ENCODE measurements around the gene FSTL5. TPM values are rescaled to one million over a fixed set of nuclear protein-coding genes. Genes with fewer than 3 reads are reported as not detected.

Gene FSTL5
- total RNA-seq, 1 donor from 2014 or later, result not detected

DNA sequence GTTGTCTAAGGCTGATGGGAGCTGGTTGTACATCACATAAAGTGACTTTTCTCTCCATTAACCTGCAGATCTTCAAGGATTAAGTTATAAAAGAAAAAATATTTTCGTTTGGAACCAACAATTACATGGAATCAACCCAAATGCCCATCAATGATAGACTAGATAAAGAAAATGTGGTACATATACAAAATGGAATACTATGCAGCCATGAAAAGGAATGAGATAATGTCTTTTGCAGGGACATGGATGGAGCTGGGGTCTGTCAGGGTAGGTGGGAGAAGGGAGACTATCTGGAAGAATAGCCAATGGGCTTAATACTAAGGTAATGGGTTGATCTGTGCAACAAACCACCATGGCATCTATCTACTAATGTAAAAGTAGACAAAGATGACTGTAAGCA is 313.2 kb downstream of the FSTL5 start:
- intact Hi-C loops (cut with micrococcal nuclease), result no loop called here
- Mint-ChIP-seq H3K4me3 (ENCODE audit: low read depth) (no peak overlapping the region), H3K4me1 (ENCODE audit: low read depth) (no peaks in the 10 kb centered on the region)

DNA sequence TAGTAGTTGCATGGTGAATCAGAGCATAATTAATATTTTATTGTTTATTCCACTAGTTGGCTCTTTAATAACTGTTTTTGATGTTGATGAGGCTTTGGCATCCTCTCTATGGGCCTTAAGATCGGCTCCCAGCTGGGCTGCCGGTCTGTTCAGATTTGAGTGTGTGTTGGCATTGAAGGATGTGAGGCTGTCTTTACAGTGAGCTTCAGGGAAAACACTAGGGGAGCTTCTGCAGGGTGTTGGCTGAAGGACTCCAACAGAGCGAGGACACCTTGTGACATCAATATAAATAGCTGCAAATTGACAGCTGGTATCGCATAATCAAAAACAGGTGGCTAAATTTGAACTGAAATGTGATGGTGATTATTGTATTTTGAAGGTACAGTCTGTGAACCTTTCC is 322.0 kb downstream of the FSTL5 start:
- H3K27me3 Mint-ChIP-seq (ENCODE audit: low read depth), result no peaks in the 10 kb centered on the region
- DNase-seq (ENCODE audit: low spot score), result no peak
- peaks cover 7% of the 10 kb centered on the region for H3K9me3 Mint-ChIP-seq
- H3K36me3 Mint-ChIP-seq (ENCODE audit: low read depth), result no peaks in the 10 kb centered on the region
- H3K4me1 Mint-ChIP-seq (ENCODE audit: low read depth), result no peaks in the 10 kb centered on the region
- no peak overlapping the region for H3K4me3 Mint-ChIP-seq (ENCODE audit: low read depth)
- intact Hi-C loops (cut with micrococcal nuclease), result no loop called here
- no peak overlapping the region for H3K27ac Mint-ChIP-seq

More for the DNA sequence above, 313.2 kb downstream of the FSTL5 start:
- Mint-ChIP-seq H3K9me3 (peaks cover 14% of the 10 kb centered on the region), H3K27me3 (ENCODE audit: low read depth) (no peaks in the 10 kb centered on the region), H3K36me3 (ENCODE audit: low read depth) (no peaks in the 10 kb centered on the region), H3K27ac (no peak overlapping the region)
- DNase-seq (ENCODE audit: low spot score), result no peak

DNA sequence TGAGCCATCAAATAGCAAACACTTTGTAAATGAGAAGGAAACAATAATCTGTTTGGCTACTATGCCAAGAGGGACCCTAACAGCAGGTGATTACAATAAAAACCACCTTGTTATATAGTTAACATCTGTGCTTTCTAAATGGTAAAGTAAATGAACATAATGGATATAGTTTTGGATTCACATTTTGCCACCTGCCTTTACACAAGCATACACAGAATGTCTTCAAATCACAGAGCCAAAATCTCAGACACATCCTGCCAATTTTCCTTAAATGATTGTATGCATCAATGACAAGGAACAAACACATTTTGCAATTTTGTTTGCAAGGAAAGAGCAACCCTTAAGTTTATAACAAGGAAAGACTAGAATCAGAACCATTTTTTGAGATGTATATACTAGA is 334.2 kb downstream of the FSTL5 start:
- no peaks in the 10 kb centered on the region for H3K4me1 Mint-ChIP-seq (ENCODE audit: low read depth)
- no peak overlapping the region for H3K27ac Mint-ChIP-seq
- peaks cover 8% of the 10 kb centered on the region for H3K9me3 Mint-ChIP-seq
- intact Hi-C loops (cut with micrococcal nuclease), result no loop called here
- H3K4me3 Mint-ChIP-seq (ENCODE audit: low read depth), result no peak overlapping the region
- H3K27me3 Mint-ChIP-seq (ENCODE audit: low read depth), result no peaks in the 10 kb centered on the region
- no peaks in the 10 kb centered on the region for H3K36me3 Mint-ChIP-seq (ENCODE audit: low read depth)
- no peak for DNase-seq (ENCODE audit: low spot score)

DNA sequence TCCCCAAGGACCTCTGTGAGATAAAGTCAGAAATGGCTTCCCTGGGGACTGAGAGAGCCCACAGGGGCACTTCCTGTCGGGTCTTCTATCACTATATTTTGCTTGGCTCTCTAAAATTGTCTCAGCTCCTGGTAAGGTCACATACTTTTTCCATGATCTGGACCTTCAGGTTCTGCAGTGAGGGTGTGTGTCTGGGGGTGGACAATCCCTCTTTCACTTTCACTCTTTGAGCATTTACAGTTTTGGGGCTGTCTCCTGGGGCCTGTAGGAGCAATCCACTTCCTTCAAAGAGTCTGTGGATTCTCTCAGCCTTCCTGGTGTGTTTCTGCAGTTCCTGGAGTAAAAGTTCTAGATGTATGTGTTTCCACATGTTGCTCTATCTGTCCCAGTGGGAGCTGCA is 335.7 kb downstream of the FSTL5 start:
- peaks cover 8% of the 10 kb centered on the region for H3K9me3 Mint-ChIP-seq
- DNase-seq (ENCODE audit: low spot score), result no peak
- intact Hi-C loops (cut with micrococcal nuclease), result no loop called here
- H3K36me3 Mint-ChIP-seq (ENCODE audit: low read depth), result no peaks in the 10 kb centered on the region
- H3K4me3 Mint-ChIP-seq (ENCODE audit: low read depth), result no peak overlapping the region
- no peaks in the 10 kb centered on the region for H3K4me1 Mint-ChIP-seq (ENCODE audit: low read depth)
- no peaks in the 10 kb centered on the region for H3K27me3 Mint-ChIP-seq (ENCODE audit: low read depth)
- H3K27ac Mint-ChIP-seq, result no peak overlapping the region

DNA sequence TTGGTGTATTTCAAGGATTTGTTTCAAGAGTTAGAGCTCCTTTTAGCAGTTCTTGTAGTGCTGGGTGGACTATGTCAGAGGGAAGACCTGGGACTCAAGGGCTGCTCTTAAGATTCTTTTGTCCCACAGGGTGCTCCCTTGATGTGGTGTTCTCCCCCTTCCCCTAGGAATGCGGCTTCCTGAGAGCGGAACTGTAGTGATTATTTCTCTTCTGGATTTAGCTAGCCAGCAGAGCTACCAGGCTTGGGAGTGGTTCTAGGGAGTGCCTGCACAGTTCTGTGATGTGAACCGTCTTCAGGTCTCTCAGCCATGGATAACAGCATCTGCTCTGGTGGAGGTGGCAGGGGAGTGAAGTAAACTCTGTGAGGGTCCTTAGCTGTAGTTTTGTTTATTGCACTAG is 336.8 kb downstream of the FSTL5 start:
- intact Hi-C loops (cut with micrococcal nuclease), result no loop called here
- Mint-ChIP-seq H3K4me1 (ENCODE audit: low read depth) (no peaks in the 10 kb centered on the region), H3K27ac (no peak overlapping the region), H3K27me3 (ENCODE audit: low read depth) (no peaks in the 10 kb centered on the region), H3K4me3 (ENCODE audit: low read depth) (no peak overlapping the region), H3K9me3 (peaks cover 8% of the 10 kb centered on the region), H3K36me3 (ENCODE audit: low read depth) (no peaks in the 10 kb centered on the region)
- DNase-seq (ENCODE audit: low spot score), result no peak

DNA sequence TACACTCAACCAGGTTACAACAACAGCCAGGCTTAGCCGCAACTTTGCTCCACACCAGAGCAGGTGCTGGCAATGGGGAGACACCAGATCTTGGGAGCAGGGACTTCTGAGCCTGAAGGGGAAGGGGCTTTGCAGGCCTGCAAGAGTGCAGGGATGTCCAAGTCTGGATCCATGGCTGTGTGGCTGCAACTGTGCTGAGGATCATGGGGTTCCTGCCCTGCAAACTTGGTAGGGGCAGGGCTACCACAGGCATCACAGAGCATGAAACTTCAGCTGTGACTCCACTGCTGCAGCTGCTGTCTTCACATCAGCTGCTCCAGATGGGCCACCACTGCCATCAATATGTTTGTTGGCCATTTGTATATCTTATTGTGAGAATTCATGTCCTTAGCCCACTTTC is 340.4 kb downstream of the FSTL5 start:
- H3K4me3 Mint-ChIP-seq (ENCODE audit: low read depth), result no peak overlapping the region
- intact Hi-C loops (cut with micrococcal nuclease), result no loop called here
- no peak overlapping the region for H3K27ac Mint-ChIP-seq

DNA sequence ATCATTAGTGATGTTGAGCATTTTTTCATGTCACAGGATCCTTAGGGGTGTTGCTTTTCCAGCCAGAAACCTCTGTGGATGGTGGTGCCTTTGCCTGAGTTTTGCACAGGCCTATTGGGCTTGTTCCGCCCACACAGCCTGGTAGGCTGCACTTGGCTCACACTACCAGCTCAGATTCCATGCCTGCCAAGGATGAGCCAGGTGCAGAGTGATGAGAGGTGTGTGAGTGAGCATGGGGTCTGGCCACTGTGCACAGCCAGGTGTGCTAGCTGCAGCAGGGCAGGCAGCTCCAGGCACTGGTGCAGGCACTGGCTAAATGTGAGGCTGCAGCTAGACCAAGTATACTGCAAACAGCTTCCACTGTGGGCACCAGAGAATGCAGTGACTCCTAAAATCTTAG is 341.6 kb downstream of the FSTL5 start:
- no peak for DNase-seq (ENCODE audit: low spot score)
- intact Hi-C loops (cut with micrococcal nuclease), result no loop called here
- Mint-ChIP-seq H3K4me3 (ENCODE audit: low read depth) (no peak overlapping the region), H3K9me3 (peaks cover 11% of the 10 kb centered on the region), H3K27me3 (ENCODE audit: low read depth) (no peaks in the 10 kb centered on the region), H3K27ac (no peak overlapping the region), H3K4me1 (ENCODE audit: low read depth) (no peaks in the 10 kb centered on the region), H3K36me3 (ENCODE audit: low read depth) (no peaks in the 10 kb centered on the region)

More for the DNA sequence above, 340.4 kb downstream of the FSTL5 start:
- no peaks in the 10 kb centered on the region for H3K27me3 Mint-ChIP-seq (ENCODE audit: low read depth)
- H3K36me3 Mint-ChIP-seq (ENCODE audit: low read depth), result no peaks in the 10 kb centered on the region
- H3K4me1 Mint-ChIP-seq (ENCODE audit: low read depth), result no peaks in the 10 kb centered on the region
- no peak for DNase-seq (ENCODE audit: low spot score)
- H3K9me3 Mint-ChIP-seq, result peaks cover 11% of the 10 kb centered on the region

DNA sequence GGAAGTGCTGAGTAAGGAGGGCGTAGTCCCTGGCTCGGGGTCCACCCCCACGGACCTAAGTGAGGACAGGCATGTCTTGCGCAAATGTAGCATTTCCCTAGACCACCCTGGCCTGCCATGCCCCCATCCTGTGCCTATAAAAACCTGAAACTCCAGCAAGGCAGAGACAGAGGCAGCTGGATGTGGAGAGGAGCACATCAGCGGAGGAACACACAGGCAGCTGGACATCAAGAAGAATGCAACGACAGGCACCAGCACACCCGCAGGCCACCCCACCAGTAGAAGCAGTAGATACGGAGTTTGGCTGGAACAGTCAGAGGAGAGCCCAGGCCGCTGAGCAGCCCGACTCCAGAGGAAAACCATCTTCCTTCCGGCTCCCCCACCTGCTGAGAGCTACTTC is 345.9 kb downstream of the FSTL5 start:
- intact Hi-C loops (cut with micrococcal nuclease), result no loop called here
- Mint-ChIP-seq H3K4me3 (ENCODE audit: low read depth) (no peak overlapping the region), H3K27me3 (ENCODE audit: low read depth) (no peaks in the 10 kb centered on the region), H3K4me1 (ENCODE audit: low read depth) (no peaks in the 10 kb centered on the region), H3K27ac (no peak overlapping the region), H3K36me3 (ENCODE audit: low read depth) (no peaks in the 10 kb centered on the region), H3K9me3 (peaks cover 9% of the 10 kb centered on the region)
- no peak for DNase-seq (ENCODE audit: low spot score)

DNA sequence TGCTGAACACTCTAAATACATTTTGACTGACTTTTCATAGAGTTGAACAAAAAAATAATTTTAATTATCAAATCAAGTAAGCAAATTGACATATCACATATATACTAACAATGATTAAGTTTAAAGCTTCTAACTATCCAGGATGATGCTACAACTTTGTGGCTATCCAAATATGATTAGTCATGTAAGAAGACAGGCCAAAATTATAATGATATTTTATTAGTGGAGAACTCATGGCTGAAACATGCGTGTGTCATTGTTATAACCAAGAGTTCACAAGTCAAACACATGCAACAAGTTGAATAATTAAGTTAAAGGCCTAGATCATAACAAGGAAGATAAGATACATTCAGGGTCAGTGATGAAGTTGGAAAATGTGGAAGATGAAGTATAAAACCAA is 346.8 kb downstream of the FSTL5 start:
- DNase-seq (ENCODE audit: low spot score), result no peak
- H3K27me3 Mint-ChIP-seq (ENCODE audit: low read depth), result no peaks in the 10 kb centered on the region
- intact Hi-C loops (cut with micrococcal nuclease), result no loop called here
- H3K4me3 Mint-ChIP-seq (ENCODE audit: low read depth), result no peak overlapping the region
- H3K9me3 Mint-ChIP-seq, result peaks cover 9% of the 10 kb centered on the region
- no peak overlapping the region for H3K27ac Mint-ChIP-seq
- no peaks in the 10 kb centered on the region for H3K36me3 Mint-ChIP-seq (ENCODE audit: low read depth)
- no peaks in the 10 kb centered on the region for H3K4me1 Mint-ChIP-seq (ENCODE audit: low read depth)

DNA sequence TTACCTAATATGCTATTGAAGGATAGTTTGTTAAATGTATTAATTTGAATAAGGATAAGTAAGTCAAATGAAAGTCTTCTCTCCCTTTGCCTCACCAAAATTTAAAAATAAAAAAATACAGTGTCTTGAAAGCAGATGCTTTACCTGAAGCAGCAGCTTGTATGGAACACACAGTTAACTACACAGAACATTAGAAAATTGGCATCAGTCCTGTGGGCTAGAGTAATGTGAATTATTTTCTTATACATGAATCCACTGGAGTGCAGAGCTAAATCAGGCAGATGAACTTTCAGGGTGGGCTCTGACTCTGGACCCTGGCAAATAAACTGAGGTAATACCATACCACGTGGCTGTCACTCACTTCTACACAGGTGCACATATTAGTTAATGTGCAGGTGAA is 348.0 kb downstream of the FSTL5 start:
- Mint-ChIP-seq H3K36me3 (ENCODE audit: low read depth) (no peaks in the 10 kb centered on the region), H3K4me1 (ENCODE audit: low read depth) (no peaks in the 10 kb centered on the region), H3K27me3 (ENCODE audit: low read depth) (no peaks in the 10 kb centered on the region), H3K4me3 (ENCODE audit: low read depth) (no peak overlapping the region), H3K9me3 (peaks cover 13% of the 10 kb centered on the region), H3K27ac (no peak overlapping the region)
- intact Hi-C loops (cut with micrococcal nuclease), result no loop called here
- DNase-seq (ENCODE audit: low spot score), result no peak

DNA sequence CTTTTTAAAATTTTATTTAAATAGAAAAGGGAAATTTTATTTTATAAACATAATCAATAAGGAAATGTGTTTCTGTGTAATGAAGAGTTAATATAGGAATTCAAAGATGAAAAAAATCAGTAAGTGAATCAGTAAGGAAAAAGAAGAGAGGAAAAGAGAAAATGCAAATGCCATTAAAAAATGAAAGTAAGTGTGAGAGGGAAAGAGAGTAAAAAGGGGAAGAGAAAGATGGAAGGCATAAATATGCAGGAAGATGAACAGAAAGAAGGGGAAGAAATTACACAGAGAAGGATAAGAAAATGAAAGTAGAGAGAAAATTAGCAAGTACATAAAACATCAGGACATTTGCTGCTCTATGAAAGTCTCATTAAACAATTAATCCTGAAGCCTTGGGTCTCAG is 349.9 kb downstream of the FSTL5 start:
- Mint-ChIP-seq H3K4me3 (ENCODE audit: low read depth) (no peak overlapping the region), H3K27ac (no peak overlapping the region), H3K9me3 (peaks cover 16% of the 10 kb centered on the region), H3K36me3 (ENCODE audit: low read depth) (no peaks in the 10 kb centered on the region), H3K4me1 (ENCODE audit: low read depth) (no peaks in the 10 kb centered on the region), H3K27me3 (ENCODE audit: low read depth) (no peaks in the 10 kb centered on the region)
- DNase-seq (ENCODE audit: low spot score), result no peak
- intact Hi-C loops (cut with micrococcal nuclease), result no loop called here

DNA sequence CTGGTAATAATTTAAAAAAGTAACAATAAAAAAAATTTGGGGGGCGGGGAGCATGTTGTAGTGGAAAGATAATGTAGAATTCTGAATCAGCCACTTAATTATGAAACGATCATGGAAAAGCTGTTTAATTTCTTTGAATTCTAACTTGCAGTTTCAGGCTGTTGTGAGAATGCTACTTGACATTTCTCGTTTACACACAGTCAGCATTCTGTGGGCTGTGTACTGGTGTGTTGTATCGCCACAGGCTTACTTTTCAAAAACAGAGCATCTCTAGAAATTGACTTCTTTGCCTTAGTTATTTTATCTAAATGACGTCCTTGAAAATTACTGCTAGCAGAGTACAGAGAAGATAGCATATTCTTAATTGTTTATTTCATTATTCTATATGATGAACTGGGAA is 350.4 kb downstream of the FSTL5 start:
- H3K9me3 Mint-ChIP-seq, result peaks cover 16% of the 10 kb centered on the region
- no peaks in the 10 kb centered on the region for H3K4me1 Mint-ChIP-seq (ENCODE audit: low read depth)
- no peaks in the 10 kb centered on the region for H3K36me3 Mint-ChIP-seq (ENCODE audit: low read depth)
- no peaks in the 10 kb centered on the region for H3K27me3 Mint-ChIP-seq (ENCODE audit: low read depth)
- intact Hi-C loops (cut with micrococcal nuclease), result no loop called here
- no peak overlapping the region for H3K27ac Mint-ChIP-seq
- DNase-seq (ENCODE audit: low spot score), result no peak
- no peak overlapping the region for H3K4me3 Mint-ChIP-seq (ENCODE audit: low read depth)

DNA sequence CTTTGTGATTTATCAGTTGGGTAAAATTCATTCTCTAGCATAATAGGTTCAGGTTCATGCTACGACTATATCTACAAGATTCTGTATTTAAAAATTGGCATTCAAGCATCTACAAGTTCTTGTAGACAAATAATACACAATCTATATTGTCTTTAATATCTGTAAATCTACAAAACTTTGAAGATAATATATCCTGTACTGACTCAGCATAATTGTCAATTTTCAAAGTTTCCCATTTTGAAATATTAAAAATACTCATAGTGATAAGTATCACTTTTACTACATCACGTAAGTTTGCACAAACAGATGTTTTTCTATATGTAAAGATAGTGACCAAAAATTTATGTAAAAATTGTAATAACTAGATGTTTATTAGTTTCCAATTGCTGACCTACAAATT is 360.6 kb downstream of the FSTL5 start:
- Mint-ChIP-seq H3K27me3 (ENCODE audit: low read depth) (no peaks in the 10 kb centered on the region), H3K27ac (no peak overlapping the region), H3K36me3 (ENCODE audit: low read depth) (no peaks in the 10 kb centered on the region), H3K4me1 (ENCODE audit: low read depth) (no peaks in the 10 kb centered on the region), H3K9me3 (peaks cover 23% of the 10 kb centered on the region), H3K4me3 (ENCODE audit: low read depth) (no peak overlapping the region)
- DNase-seq (ENCODE audit: low spot score), result no peak
- intact Hi-C loops (cut with micrococcal nuclease), result no loop called here

DNA sequence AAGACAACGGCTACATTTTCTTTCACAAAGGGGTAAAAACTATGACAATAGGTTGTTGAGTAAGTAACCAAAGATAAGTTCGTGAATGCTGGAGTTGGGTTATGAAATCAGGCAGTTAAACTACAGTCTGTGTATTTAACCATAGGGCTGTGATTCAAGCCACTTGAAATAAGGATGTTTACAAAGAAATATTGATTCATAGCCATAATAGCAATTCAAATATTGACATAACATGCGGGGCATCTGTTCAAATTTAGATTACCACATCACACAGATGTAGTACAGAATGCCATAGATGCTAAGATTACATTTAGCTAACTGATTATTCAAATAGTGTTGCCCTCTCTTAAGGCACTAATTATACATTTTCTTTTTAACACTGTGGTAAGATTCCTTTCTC is 364.1 kb downstream of the FSTL5 start:
- Mint-ChIP-seq H3K4me1 (ENCODE audit: low read depth) (no peaks in the 10 kb centered on the region), H3K9me3 (peaks cover under 1% of the 10 kb centered on the region), H3K27me3 (ENCODE audit: low read depth) (no peaks in the 10 kb centered on the region), H3K27ac (no peak overlapping the region), H3K4me3 (ENCODE audit: low read depth) (no peak overlapping the region), H3K36me3 (ENCODE audit: low read depth) (no peaks in the 10 kb centered on the region)
- no peak for DNase-seq (ENCODE audit: low spot score)
- intact Hi-C loops (cut with micrococcal nuclease), result no loop called here
